Measurements from ENCODE around the gene CROCC. TPM values are rescaled to one million over a fixed set of nuclear protein-coding genes. Genes with fewer than 3 reads are reported as not detected.

CROCC gene
- polyA plus RNA-seq, 2 of the 4 experiments (the other 2 are of a cell fraction), result 4.4 to 10.6 TPM

DNA sequence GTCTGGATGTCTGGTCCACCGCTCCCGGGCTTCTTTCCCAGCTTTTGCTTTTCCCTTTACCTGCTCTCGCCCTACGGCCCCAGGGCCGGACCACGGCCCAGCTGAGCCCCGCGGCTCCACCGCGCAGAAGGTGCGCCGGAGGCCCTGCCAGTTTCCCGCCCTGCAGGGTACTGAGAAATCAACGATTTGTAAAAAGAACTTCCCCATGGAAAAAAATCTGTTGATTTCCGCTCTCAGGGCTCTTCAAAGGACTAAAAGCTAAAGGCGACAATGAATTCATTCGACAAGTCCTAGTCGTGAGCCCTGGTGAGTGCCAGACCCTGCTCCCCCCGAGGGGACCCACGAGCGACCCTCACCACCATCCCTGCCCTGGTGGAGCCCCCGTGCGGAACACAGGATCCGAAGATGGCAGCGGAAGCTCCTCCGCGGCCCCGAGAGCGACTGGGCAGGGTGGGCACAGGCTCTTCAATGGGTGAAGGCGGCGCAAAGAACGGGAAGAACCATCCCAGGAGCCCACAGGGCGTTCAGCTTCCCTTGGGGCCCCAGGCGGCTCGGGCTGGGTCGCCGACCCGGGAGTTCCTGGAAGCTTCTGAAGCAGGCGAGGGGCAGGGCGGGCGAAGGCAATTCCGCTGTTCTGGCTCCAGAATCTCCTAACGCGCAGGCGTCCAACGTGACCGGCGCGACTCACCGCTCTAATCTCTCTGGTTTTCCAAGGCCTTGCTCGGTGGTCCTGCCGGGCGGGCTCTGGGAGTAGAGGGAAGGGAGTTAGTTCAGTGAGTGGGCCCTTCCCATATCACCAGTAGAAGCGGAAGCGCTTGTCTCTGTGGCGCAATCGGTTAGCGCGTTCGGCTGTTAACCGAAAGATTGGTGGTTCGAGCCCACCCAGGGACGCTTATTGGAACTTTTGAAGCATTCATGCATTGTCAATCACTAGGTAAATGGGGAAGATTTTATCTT lies 32.6 kb upstream of the CROCC start:
- DNase-seq (ENCODE audit: low read depth in 1 of 2, low spot score in 1 of 2), result peak; percentile 43 to 85
- TF ChIP-seq RFX5 (IDR thresholded peaks at IDR 0.05), result peak; percentile 64; the same call in 1 of the 2 replicates
- no peak for TF ChIP-seq HMGXB4 (CRISPR knock-in tag; IDR thresholded peaks at IDR 0.05; ENCODE audit: borderline replicate concordance)
- peak; percentile 39 for TF ChIP-seq POLR2A (IDR thresholded peaks at IDR 0.05; ENCODE audit: low read length)
- TF ChIP-seq JUNB (IDR thresholded peaks at IDR 0.05), result no peak
- no peak for TF ChIP-seq BHLHE40 (IDR thresholded peaks at IDR 0.05; ENCODE audit: low read depth, low read length)
- TF ChIP-seq, protein P1, sequence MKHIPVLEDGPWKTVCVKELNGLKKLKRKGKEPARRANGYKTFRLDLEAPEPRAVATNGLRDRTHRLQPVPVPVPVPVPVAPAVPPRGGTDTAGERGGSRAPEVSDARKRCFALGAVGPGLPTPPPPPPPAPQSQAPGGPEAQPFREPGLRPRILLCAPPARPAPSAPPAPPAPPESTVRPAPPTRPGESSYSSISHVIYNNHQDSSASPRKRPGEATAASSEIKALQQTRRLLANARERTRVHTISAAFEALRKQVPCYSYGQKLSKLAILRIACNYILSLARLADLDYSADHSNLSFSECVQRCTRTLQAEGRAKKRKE (CRISPR knock-in tag; IDR thresholded peaks at IDR 0.05; ENCODE audit: low read depth), result no peak
- no peak for TF ChIP-seq ZC3H11A (IDR thresholded peaks at IDR 0.05)
- TF ChIP-seq MAFK (IDR thresholded peaks at IDR 0.05; ENCODE audit: partially characterized antibody), result no peak
- TF ChIP-seq SREBF2 (IDR thresholded peaks at IDR 0.05), result peak; percentile 52
- no peak for TF ChIP-seq ESRRA (IDR thresholded peaks at IDR 0.05; ENCODE audit: borderline replicate concordance, low read length)
- peak; percentile 67; the same call in 1 of the 2 replicates for TF ChIP-seq PHF8 (IDR thresholded peaks at IDR 0.05; ENCODE audit: borderline replicate concordance, low read depth)
- TF ChIP-seq HEYL (CRISPR knock-in tag; IDR thresholded peaks at IDR 0.05), result no peak
- TF ChIP-seq, protein P2, sequence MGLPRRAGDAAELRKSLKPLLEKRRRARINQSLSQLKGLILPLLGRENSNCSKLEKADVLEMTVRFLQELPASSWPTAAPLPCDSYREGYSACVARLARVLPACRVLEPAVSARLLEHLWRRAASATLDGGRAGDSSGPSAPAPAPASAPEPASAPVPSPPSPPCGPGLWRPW (IDR thresholded peaks at IDR 0.05), result no peak
- peak; percentile 9 to 25; a peak in 1 of 5 replicates for TF ChIP-seq RAD21 (conservative IDR thresholded peaks at IDR 0.05 in 1 of 2, IDR thresholded peaks at IDR 0.05 in 1 of 2)
- no peak for TF ChIP-seq CHD4 (IDR thresholded peaks at IDR 0.05; ENCODE audit: borderline replicate concordance)
- TF ChIP-seq RNF2 (IDR thresholded peaks at IDR 0.05; ENCODE audit: borderline replicate concordance, low read depth), result no peak
- no peak for TF ChIP-seq HDAC2 (IDR thresholded peaks at IDR 0.05)
- no peak for TF ChIP-seq HOXB13 (CRISPR knock-in tag; IDR thresholded peaks at IDR 0.05; ENCODE audit: low read depth)
- peak in 1 of 2 experiments; percentile 21; a peak in 1 of 5 replicates for TF ChIP-seq JUN (IDR thresholded peaks at IDR 0.05)
- TF ChIP-seq CBX2 (IDR thresholded peaks at IDR 0.05; ENCODE audit: borderline replicate concordance, low read depth), result no peak
- TF ChIP-seq CBX8 (IDR thresholded peaks at IDR 0.05), result no peak
- TF ChIP-seq, protein P3, sequence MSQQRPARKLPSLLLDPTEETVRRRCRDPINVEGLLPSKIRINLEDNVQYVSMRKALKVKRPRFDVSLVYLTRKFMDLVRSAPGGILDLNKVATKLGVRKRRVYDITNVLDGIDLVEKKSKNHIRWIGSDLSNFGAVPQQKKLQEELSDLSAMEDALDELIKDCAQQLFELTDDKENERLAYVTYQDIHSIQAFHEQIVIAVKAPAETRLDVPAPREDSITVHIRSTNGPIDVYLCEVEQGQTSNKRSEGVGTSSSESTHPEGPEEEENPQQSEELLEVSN (IDR thresholded peaks at IDR 0.05; ENCODE audit: borderline replicate concordance, low read depth), result peak; percentile 68; the same call in 1 of the 2 replicates
- no peak for TF ChIP-seq KDM1A (IDR thresholded peaks at IDR 0.05; ENCODE audit: low read depth)
- TF ChIP-seq NFE2L2 (conservative IDR thresholded peaks at IDR 0.05; ENCODE audit: low read length), result no peak
- TF ChIP-seq KDM5A (IDR thresholded peaks at IDR 0.05), result no peak
- no peak for TF ChIP-seq NPAS2 (CRISPR knock-in tag; IDR thresholded peaks at IDR 0.05; ENCODE audit: borderline replicate concordance)
- no peak for TF ChIP-seq RARB (CRISPR knock-in tag; IDR thresholded peaks at IDR 0.05)
- no peak for TF ChIP-seq ZNF302 (CRISPR knock-in tag; IDR thresholded peaks at IDR 0.05)
- TF ChIP-seq ELK1 (IDR thresholded peaks at IDR 0.05; ENCODE audit: low read depth, low read length), result no peak
- no peak for TF ChIP-seq ZSCAN20 (CRISPR knock-in tag; IDR thresholded peaks at IDR 0.05)
- no peak for TF ChIP-seq PBX3 (IDR thresholded peaks at IDR 0.05)
- TF ChIP-seq, protein P4, sequence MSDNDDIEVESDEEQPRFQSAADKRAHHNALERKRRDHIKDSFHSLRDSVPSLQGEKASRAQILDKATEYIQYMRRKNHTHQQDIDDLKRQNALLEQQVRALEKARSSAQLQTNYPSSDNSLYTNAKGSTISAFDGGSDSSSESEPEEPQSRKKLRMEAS (IDR thresholded peaks at IDR 0.05), result peak; percentile 45; the same call in 1 of the 2 replicates
- TF ChIP-seq EHF (CRISPR knock-in tag; IDR thresholded peaks at IDR 0.05), result no peak
- TF ChIP-seq TFCP2L1 (CRISPR knock-in tag; IDR thresholded peaks at IDR 0.05), result no peak
- no peak for TF ChIP-seq FOXS1 (CRISPR knock-in tag; IDR thresholded peaks at IDR 0.05)
- peak; percentile 62 to 88 for TF ChIP-seq CEBPB (IDR thresholded peaks at IDR 0.05)

More for the DNA sequence above, 32.6 kb upstream of the CROCC start:
- peak overlapping the region; percentile 87 to 89 for H3K27ac ChIP-seq
- POLR2A ChIA-PET, result interaction anchor here (1.2 kb wide), 1 partner anchor 268 kb away, joined by 7 read pairs; no protein-coding TSS in a partner anchor
- H3K4me1 ChIP-seq, result peaks cover 5% of the 10 kb centered on the region; the same call in 2 of the 3 replicates
- ATAC-seq (peak; percentile 95 to 97), FAIRE-seq (no peak)
- H3K4me3 ChIP-seq, result peak overlapping the region; percentile 49
- no peaks in the 10 kb centered on the region for H3K9me3 ChIP-seq
- CTCF ChIA-PET, result interaction anchor here (1.2 to 1.3 kb wide), 2 partner anchors 268 to 277 kb away, joined by 3 to 5 read pairs; no protein-coding TSS in a partner anchor
- WGBS (ENCODE audit: missing lambda C conversion rate), result under 1% methylated on average over 45 of the region's 63 CpGs
- peak overlapping the region; percentile 77 for H3K4me2 ChIP-seq
